Mammary microvascular endothelial cell (primary cell): ENCODE measurements around the gene BICRAL. TPM values are rescaled to one million over a fixed set of nuclear protein-coding genes. Genes with fewer than 3 reads are reported as not detected.

Source experiments
- total RNA-seq: library from RNA; depleted of rRNA; stranded (reverse); fragments of >200 nt; gene quantifications from 2 replicates; pipeline ENCODE4 v1.2.3, GENCODE V29; 2015

Gene BICRAL, protein sequence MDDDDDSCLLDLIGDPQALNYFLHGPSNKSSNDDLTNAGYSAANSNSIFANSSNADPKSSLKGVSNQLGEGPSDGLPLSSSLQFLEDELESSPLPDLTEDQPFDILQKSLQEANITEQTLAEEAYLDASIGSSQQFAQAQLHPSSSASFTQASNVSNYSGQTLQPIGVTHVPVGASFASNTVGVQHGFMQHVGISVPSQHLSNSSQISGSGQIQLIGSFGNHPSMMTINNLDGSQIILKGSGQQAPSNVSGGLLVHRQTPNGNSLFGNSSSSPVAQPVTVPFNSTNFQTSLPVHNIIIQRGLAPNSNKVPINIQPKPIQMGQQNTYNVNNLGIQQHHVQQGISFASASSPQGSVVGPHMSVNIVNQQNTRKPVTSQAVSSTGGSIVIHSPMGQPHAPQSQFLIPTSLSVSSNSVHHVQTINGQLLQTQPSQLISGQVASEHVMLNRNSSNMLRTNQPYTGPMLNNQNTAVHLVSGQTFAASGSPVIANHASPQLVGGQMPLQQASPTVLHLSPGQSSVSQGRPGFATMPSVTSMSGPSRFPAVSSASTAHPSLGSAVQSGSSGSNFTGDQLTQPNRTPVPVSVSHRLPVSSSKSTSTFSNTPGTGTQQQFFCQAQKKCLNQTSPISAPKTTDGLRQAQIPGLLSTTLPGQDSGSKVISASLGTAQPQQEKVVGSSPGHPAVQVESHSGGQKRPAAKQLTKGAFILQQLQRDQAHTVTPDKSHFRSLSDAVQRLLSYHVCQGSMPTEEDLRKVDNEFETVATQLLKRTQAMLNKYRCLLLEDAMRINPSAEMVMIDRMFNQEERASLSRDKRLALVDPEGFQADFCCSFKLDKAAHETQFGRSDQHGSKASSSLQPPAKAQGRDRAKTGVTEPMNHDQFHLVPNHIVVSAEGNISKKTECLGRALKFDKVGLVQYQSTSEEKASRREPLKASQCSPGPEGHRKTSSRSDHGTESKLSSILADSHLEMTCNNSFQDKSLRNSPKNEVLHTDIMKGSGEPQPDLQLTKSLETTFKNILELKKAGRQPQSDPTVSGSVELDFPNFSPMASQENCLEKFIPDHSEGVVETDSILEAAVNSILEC
- total RNA-seq: 2.7 and 3.6 TPM in 2 replicates

DNA sequence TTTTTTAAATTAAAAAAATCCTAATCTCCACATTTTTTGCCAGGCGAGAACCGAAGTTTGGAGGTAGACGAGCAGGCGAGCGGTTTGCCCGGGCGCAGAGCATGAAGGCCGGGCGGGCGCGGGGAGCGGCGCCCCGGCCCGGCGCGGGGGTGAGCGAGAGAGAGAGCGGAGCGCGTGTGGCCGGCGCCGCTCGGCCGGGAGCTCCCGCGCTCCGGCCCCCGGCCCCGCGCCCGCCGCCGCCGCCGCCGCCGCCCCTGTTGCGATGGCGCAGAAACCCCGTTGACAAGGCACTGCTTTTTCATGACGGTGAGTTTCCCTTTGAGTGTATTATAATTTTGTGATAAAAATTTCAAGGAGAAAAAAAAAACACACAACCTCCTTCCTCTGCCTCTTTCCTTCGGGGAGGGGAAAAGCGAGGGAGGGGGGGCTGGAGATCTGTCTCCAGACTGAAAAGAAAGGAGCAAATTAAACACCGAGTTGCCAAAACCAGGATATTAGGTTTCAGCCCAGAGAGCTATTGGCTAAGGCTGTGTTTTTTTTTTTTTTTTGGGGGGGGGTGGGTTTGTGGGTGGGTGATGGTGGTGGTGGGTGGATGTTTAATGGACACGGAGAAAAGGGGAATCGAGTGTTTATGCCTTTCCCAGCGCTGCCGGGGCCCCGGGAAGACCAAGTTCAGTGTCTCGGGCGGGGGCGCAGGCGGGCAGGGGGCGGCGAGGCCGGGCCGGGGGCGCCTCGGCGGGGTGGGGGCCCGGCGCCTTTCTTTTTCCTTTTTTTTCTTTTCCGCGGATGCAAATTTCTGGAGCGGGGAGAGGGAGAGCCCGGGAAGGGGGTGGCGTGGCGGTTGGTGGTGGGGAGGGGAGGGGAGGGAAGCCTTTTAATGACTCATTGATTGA lies at the start of gene BICRAL:
BICRAL (plus strand) TSS at position 257 of the 893 bp plus-strand sequence. CDS start 39,971 bp downstream, outside the sequence.

DNA sequence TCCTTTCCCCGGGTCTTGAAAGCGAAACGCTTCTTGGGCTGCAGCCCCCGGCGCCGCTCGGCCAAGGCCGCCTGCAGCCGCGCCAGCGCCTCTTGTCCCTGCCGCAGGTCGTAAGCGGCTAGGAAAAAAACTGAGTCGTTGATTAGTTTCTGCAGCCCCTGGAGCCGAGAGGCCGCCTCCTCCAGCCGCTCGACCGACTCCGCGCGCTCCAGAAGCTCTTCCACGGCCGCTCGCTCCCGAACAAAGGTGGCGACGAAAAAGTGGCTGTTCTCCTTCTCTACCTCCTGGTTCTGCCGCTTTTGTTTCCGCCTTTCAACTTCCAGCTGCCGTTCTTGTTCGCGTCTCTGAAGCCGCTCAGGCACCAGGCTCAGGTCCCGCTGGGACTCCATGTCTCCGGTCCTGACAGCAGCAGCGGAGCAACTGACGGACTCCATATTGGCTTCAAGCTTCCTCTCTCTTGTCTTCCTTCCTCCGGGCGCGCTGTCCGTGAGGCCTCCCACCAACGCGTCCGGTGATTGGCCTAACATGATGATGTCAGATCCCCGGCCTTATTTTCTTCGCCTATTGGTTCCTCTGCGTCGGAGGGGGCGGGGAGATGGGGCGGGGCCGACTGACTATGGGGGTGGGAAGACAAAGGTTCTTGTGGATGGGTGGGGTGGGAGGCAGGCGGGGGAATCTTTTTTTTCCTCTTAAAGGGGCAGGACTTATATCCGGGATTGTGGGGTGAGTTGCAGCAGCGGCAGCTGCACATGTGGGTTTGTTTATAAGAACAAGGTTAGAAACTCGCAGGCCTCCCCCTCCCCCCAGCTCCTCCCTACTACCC lies 36.0 kb upstream of the BICRAL start, which contains the start of gene TBCC:
TBCC (minus strand) TSS at position 464 of the 823 bp plus-strand sequence; CDS start at position 434, 30 bp downstream.

DNA sequence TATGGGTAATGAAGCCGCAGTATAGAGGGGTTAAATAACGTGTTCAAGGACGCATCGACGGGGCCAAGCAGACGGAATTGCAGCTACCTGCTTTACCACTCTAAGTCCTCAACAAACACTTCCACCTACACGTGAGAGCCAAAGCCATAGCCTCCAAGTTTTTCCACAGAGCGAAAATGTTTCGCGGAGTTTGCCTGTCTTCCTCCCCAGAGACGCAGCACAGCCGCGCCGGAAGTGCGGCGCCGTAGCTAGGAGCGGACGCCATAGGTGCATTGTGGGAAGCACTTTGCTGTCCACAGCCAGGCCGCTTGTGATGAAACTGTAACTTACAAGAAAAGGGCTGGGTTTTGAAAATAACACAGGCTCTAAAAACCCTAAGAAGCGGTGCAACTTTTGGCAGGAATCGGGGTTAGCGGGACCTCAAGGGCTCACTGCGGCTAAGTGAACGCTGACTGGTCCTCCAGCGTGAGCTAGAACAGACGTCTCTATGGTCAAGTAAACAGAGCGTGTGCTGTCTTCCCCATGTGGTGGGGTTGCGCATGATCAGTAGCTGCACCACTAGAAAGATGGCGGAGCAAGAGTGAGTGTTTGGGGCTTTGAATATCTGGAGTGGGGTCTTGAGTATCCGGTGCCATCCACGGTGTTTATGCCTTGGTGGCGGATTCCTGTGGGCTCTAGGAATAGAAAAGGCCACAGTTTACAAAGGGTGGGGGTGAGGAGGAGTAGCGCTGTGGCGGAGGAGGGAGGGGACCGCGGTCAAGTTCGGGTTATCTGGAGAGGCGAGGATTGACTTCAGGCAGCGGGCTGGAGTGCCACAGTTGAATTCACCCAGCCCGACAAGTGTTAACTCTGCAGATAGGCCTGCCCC lies 97.8 kb downstream of the BICRAL start, which contains the start of gene RPL7L1:
RPL7L1 (plus strand) TSS at position 245 of the 868 bp plus-strand sequence; CDS start at position 540, 295 bp downstream.

DNA sequence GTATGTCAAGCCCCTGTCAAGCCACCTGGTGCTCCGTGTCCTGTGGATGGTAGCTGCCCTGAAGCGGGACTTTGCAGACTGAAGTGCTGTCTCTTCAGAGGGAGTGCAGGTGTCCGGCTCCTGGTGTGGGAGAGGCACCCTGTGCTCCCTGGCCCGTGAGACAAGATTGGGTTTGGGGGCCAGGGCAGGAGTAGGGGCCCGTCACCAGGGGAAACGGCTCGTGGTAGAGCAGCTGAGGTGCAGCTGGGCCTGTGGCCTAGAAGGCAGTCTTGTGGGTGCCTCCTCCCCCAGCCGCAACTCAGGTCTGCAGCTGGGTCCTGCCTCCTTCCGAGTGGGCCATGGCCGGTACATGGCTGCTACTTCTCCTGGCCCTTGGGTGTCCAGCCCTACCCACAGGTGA lies 133.9 kb downstream of the BICRAL start, which contains the start of gene PTCRA:
PTCRA (plus strand) TSS at position 322 of the 400 bp plus-strand sequence; CDS start at position 339, 17 bp downstream.

Other genes with a start within 250 kb of the BICRAL start
- gene UBR2, start 218.0 kb upstream of the BICRAL start, total RNA-seq: 11.5 and 13.9 TPM in 2 replicates
- 0.49 and 0.53 TPM in 2 replicates for gene PRPH2, start 59.5 kb upstream of the BICRAL start, total RNA-seq
- 37.3 and 42.6 TPM in 2 replicates for gene TBCC, start 35.9 kb upstream of the BICRAL start, total RNA-seq
- 136 and 160 TPM in 2 replicates for gene RPL7L1, start 97.6 kb downstream of the BICRAL start, total RNA-seq
- 5.4 TPM in 1 of 2 replicates, not detected in the other for gene PTCRA, start 134.0 kb downstream of the BICRAL start, total RNA-seq
- gene CNPY3, start 147.4 kb downstream of the BICRAL start, total RNA-seq: 48.6 and 49.2 TPM in 2 replicates
- gene GNMT, start 178.7 kb downstream of the BICRAL start, total RNA-seq: 0.20 TPM in 1 of 2 replicates, not detected in the other
- gene PEX6, start 197.1 kb downstream of the BICRAL start, total RNA-seq: 6.8 and 7.2 TPM in 2 replicates
- gene PPP2R5D, start 202.5 kb downstream of the BICRAL start, total RNA-seq: 53.6 and 60.5 TPM in 2 replicates
- gene MEA1, start 231.9 kb downstream of the BICRAL start, total RNA-seq: 83.0 and 84.1 TPM in 2 replicates
- 78.0 and 86.2 TPM in 2 replicates for gene KLHDC3, start 232.2 kb downstream of the BICRAL start, total RNA-seq
- gene RRP36, start 239.6 kb downstream of the BICRAL start, total RNA-seq: 126 and 138 TPM in 2 replicates